ENCODE data around the gene EME1.
"Not testable (repeated sequence)": the region's sequence is repeated elsewhere in the genome, so short reads cannot be mapped to it uniquely, and the experiment has no call there.

EME1 gene

DNA sequence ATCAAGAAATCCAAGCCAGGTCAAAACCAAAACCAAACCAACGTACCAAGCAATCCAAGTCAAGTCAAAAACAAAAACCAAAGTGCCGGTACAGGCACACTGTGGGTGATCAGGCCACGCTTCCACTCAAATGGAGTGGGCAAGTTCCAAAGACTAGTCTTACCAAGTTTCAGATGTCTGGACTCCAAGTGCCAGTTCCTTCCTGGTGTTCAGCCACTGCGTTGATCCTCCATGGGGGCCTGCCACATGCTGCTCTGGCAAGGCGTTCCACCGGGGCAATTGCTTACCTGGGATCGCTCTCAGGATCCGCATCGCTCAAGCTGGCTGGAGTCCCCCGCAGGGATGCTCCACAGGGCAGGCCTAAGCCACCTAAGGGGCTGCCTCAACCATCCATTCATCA is 46.5 kb downstream of the EME1 start:
- H3K36me3 ChIP-seq (ENCODE audit: control insufficient read depth, insufficient read depth, low read length); H3K4me1 ChIP-seq (ENCODE audit: control insufficient read depth, insufficient read depth, low read length); H3K27me3 ChIP-seq (ENCODE audit: control insufficient read depth, insufficient read depth, low read length); H3K4me3 ChIP-seq (ENCODE audit: low read length); H3K27ac ChIP-seq (ENCODE audit: low read depth, low read length); H3K9ac ChIP-seq (ENCODE audit: low read length): not testable (repeated sequence)

GRCh38 chr17:50420419-50421112 is 47.5 kb downstream of the EME1 start:
- Histone ChIP-seq H3K27ac (ENCODE audit: low read depth, low read length) (no peak overlapping the region), H3K9ac (ENCODE audit: low read length) (no peak overlapping the region), H3K27me3 (ENCODE audit: control insufficient read depth, insufficient read depth, low read length) (no peaks in the 10 kb centered on the region), H3K36me3 (ENCODE audit: control insufficient read depth, insufficient read depth, low read length) (no peaks in the 10 kb centered on the region), H3K4me1 (ENCODE audit: control insufficient read depth, insufficient read depth, low read length) (no peaks in the 10 kb centered on the region), H3K4me3 (ENCODE audit: low read length) (peak overlapping the region; percentile 15)

DNA sequence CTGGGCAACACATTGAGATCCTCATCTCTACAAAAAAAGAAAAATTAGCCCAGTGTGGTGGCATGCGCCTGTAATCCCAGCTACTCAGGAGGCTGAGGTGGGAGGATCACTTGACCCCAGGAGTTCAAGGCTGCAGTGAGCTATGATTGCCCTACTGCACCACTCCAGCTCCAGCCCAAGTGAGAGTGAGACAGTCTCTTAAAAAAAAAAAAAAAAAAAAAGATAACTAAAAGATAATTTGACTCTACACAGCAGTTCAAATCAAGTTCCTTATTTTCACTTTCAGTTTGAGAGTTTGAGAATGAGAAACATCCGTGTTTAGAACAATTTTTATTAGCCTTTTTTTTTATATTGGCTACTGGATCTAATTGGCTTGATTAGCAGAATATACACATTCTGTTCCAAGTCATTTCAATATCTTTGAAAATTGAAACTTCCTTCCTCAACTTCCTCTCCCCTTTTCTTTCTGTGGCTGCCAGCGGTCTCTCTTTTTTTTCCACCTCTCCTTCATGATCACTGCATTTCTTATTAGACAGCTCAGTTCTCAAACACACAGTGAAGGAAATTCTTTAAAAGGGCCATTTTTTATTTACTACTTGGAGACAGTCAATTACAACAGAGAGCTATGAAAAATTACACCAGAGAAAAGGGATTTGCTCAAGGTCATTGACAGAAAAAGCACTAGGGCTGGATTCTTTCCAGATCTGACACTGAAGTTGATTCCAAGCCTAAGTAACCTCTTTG is 48.5 kb downstream of the EME1 start:
- no peaks in the 10 kb centered on the region for H3K27me3 ChIP-seq (ENCODE audit: control insufficient read depth, insufficient read depth, low read length)
- H3K4me1 ChIP-seq (ENCODE audit: control insufficient read depth, insufficient read depth, low read length): no peaks in the 10 kb centered on the region
- peak overlapping the region; percentile 25 for H3K4me3 ChIP-seq (ENCODE audit: low read length)
- H3K27ac ChIP-seq (ENCODE audit: low read depth, low read length): no peak overlapping the region
- no peak overlapping the region for H3K9ac ChIP-seq (ENCODE audit: low read length)
- H3K36me3 ChIP-seq (ENCODE audit: control insufficient read depth, insufficient read depth, low read length): no peaks in the 10 kb centered on the region

GRCh38 chr17:50422738-50423137 is 49.7 kb downstream of the EME1 start:
- no peaks in the 10 kb centered on the region for H3K4me1 ChIP-seq (ENCODE audit: control insufficient read depth, insufficient read depth, low read length)
- H3K36me3 ChIP-seq (ENCODE audit: control insufficient read depth, insufficient read depth, low read length): no peaks in the 10 kb centered on the region
- no peak overlapping the region for H3K27ac ChIP-seq (ENCODE audit: low read depth, low read length)
- no peak overlapping the region for H3K9ac ChIP-seq (ENCODE audit: low read length)
- no peaks in the 10 kb centered on the region for H3K27me3 ChIP-seq (ENCODE audit: control insufficient read depth, insufficient read depth, low read length)
- H3K4me3 ChIP-seq (ENCODE audit: low read length): no peak overlapping the region

DNA sequence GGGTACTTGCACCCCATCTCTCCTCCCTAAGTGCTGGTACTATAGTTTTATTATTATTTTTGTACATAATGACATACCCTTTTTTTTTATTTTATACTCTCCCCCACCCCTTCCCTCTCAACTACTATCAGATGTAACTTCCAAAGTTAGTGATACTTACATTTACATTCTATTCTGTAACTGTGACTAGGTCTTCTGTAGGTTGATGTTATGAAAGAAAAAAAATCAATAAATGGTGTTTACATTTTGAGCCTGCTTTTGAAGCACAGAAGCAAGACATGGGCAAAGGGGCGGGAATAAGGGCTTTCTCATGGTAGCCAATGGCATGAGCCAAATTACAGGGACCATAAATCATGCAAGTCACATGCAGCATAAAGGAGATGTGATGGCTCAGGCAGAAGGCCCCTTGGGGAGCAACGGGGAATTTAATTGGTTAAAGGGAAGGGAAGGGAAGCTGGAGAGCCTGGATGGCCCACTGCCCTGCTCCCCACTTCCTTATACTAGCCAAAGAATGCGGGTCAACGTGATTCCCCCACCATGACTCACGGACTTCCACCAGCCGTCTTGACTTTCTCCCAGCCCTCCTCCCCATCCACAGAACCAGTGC is 50.6 kb downstream of the EME1 start:
- Histone ChIP-seq H3K9ac (ENCODE audit: low read length) (no peak overlapping the region), H3K36me3 (ENCODE audit: control insufficient read depth, insufficient read depth, low read length) (no peaks in the 10 kb centered on the region), H3K4me3 (ENCODE audit: low read length) (no peak overlapping the region), H3K27me3 (ENCODE audit: control insufficient read depth, insufficient read depth, low read length) (no peaks in the 10 kb centered on the region), H3K27ac (ENCODE audit: low read depth, low read length) (no peak overlapping the region), H3K4me1 (ENCODE audit: control insufficient read depth, insufficient read depth, low read length) (no peaks in the 10 kb centered on the region)

- no peaks in the 10 kb centered on the region for H3K36me3 ChIP-seq (ENCODE audit: control insufficient read depth, insufficient read depth, low read length)
- no peak overlapping the region for H3K27ac ChIP-seq (ENCODE audit: low read depth, low read length)
- H3K27me3 ChIP-seq (ENCODE audit: control insufficient read depth, insufficient read depth, low read length): no peaks in the 10 kb centered on the region
- no peaks in the 10 kb centered on the region for H3K4me1 ChIP-seq (ENCODE audit: control insufficient read depth, insufficient read depth, low read length)
- no peak overlapping the region for H3K4me3 ChIP-seq (ENCODE audit: low read length)
- H3K9ac ChIP-seq (ENCODE audit: low read length): no peak overlapping the region
These were observed 51.4 kb downstream of the EME1 start for GRCh38 chr17:50424246-50424995.

DNA sequence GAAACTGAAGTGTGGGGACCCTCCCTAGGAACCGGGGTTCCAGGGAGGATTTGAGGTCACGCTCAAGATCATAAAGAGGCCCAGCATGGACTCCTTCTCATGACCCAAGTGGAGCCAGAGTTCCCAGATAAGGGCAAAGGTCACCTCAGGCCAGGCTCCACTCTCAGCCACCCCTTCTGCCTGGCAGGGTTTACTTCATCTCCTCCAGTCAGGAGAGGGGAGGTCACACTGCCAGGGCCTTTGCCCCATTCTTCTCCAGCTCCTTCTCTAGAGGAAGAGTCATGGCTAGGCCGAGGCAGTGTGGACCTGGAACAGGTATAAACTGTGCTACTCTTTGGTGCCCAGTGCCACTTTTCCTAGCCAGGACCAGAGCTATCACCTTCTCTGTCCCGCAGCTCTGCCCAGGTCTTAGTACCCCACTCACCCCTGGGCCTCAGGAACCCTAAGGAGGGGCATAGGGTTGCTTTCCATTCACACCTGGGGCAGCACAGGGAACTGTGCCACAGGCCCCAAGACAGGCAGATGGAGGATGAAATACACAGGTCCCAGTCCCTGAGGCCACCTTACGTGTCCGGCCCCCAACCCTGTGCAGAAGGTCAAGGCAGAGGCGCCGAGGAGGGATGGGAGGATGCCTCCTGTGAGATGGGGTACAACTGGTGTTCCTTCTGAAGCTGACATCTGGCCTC is 52.1 kb downstream of the EME1 start:
- peak overlapping the region; percentile 19 for H3K9ac ChIP-seq (ENCODE audit: low read length)
- H3K4me3 ChIP-seq (ENCODE audit: low read length): peak overlapping the region; percentile 74
- H3K27ac ChIP-seq (ENCODE audit: low read depth, low read length): no peak overlapping the region
- H3K36me3 ChIP-seq (ENCODE audit: control insufficient read depth, insufficient read depth, low read length): no peaks in the 10 kb centered on the region
- no peaks in the 10 kb centered on the region for H3K27me3 ChIP-seq (ENCODE audit: control insufficient read depth, insufficient read depth, low read length)
- H3K4me1 ChIP-seq (ENCODE audit: control insufficient read depth, insufficient read depth, low read length): no peaks in the 10 kb centered on the region

GRCh38 chr17:50425682-50426471 is 52.8 kb downstream of the EME1 start, which contains the start of gene ACSF2:
TSS of gene ACSF2 (plus strand) at chr17:50426218. CDS start at chr17:50426262, 44 bp downstream.
- no peaks in the 10 kb centered on the region for H3K4me1 ChIP-seq (ENCODE audit: control insufficient read depth, insufficient read depth, low read length)
- H3K27me3 ChIP-seq (ENCODE audit: control insufficient read depth, insufficient read depth, low read length): no peaks in the 10 kb centered on the region
- peak within 1 kb of the TSS; percentile 74 for H3K4me3 ChIP-seq (ENCODE audit: low read length)

DNA sequence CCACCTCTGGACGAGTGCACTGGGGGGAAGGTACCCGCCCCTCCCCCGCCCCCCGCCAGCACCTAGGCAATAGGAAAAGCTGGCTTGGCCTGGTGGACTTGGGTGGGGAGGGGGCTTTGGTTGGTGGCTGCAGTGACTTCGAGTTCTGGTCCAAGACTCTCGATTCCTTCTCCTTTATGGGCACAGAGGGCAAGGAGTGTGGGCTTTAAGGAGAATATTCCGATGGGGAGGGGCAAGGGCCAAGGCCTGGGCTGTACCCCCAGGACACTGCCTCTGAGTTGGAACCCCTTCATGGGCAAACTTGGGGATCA is 53.4 kb downstream of the EME1 start:
- no peaks in the 10 kb centered on the region for H3K27me3 ChIP-seq (ENCODE audit: control insufficient read depth, insufficient read depth, low read length)
- no peaks in the 10 kb centered on the region for H3K36me3 ChIP-seq (ENCODE audit: control insufficient read depth, insufficient read depth, low read length)
- peak overlapping the region; percentile 38 for H3K27ac ChIP-seq (ENCODE audit: low read depth, low read length)
- H3K4me3 ChIP-seq (ENCODE audit: low read length): peak overlapping the region; percentile 70
- H3K4me1 ChIP-seq (ENCODE audit: control insufficient read depth, insufficient read depth, low read length): no peaks in the 10 kb centered on the region
- peak overlapping the region; percentile 8 for H3K9ac ChIP-seq (ENCODE audit: low read length)

More at GRCh38 chr17:50425682-50426471, 52.8 kb downstream of the EME1 start, which contains the start of gene ACSF2:
- Histone ChIP-seq H3K9ac (ENCODE audit: low read length) (peak within 1 kb of the TSS; percentile 19), H3K36me3 (ENCODE audit: control insufficient read depth, insufficient read depth, low read length) (no peaks in the 10 kb centered on the region), H3K27ac (ENCODE audit: low read depth, low read length) (peak within 1 kb of the TSS; percentile 65)

DNA sequence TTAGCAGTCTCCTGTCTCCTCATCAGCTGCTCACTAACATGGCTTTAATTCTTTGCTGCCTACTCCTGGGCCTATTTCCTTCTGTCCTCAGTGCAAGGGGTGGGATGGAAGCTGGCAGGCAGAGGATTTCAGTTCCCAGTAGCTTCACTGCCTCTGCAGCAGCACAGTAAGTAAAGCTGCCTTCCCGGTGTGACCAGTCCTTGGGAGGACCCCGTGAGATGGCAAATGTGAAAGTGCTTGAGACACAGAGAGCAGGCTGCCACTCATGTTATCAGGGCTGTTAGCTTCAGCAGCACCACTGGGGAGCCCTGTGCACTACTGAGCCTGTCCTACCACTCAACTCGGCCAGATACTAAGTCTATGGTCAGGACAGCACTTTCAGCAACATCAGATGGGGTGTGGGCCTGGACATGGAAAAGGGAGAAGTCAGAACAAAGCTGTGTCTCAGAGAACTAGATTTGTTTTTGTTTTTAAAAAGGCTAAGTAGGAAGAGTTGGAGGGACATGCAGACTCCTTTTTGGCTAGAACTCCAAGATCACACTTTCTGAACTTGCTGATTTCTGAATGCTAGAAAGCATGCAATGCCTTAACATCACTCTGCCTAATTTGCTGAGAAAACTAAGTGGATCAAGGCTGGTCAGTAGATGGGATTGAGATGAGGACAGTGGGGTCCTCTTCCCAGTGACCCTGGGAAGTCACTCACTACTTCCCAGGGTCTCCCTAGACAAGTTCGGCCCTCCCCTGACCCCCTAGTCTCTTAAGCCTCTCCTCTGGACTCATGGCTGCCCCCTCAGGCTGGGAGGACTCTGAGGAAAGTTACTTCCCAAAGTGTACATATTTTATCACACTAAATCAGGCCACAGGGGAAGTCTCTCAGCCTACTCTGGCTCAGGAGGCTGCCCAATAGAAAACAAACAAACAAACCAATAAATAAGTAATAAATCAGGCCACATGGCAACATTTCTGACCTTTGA is 54.1 kb downstream of the EME1 start:
- H3K27me3 ChIP-seq (ENCODE audit: control insufficient read depth, insufficient read depth, low read length): no peaks in the 10 kb centered on the region
- H3K4me1 ChIP-seq (ENCODE audit: control insufficient read depth, insufficient read depth, low read length): no peaks in the 10 kb centered on the region
- no peaks in the 10 kb centered on the region for H3K36me3 ChIP-seq (ENCODE audit: control insufficient read depth, insufficient read depth, low read length)
- H3K27ac ChIP-seq (ENCODE audit: low read depth, low read length): peak overlapping the region; percentile 38
- peak overlapping the region; percentile 8 for H3K9ac ChIP-seq (ENCODE audit: low read length)
- peak overlapping the region; percentile 70 for H3K4me3 ChIP-seq (ENCODE audit: low read length)
